IPS-18a (cell line): ENCODE data around the gene GCG.

Source experiments
- H3K27ac ChIP-seq: one replicate; pipeline ENCODE4 v1.5.1; 2013; ENCODE audit warnings: low read length
- H3K27me3 ChIP-seq: one replicate; pipeline ENCODE4 v1.6.1; 2013; ENCODE audit warnings: mild to moderate bottlenecking, low read length; ENCODE audit not compliant: control insufficient read depth, insufficient read depth
- H3K36me3 ChIP-seq: one replicate; pipeline ENCODE4 v1.6.1; 2013; ENCODE audit warnings: low read depth, low read length; ENCODE audit not compliant: control insufficient read depth
- H3K4me1 ChIP-seq: one replicate; pipeline ENCODE4 v1.6.1; 2013; ENCODE audit warnings: low read depth, low read length; ENCODE audit not compliant: control insufficient read depth
- H3K4me3 ChIP-seq: one replicate; pipeline ENCODE4 v1.5.1; 2013; ENCODE audit warnings: low read length
- H3K9ac ChIP-seq: one replicate; pipeline ENCODE4 v1.6.1; 2013; ENCODE audit warnings: mild to moderate bottlenecking, low read length, moderate library complexity
- H3K9me3 ChIP-seq: one replicate; pipeline ENCODE4 v1.6.1; 2013; ENCODE audit warnings: low read depth, low read length; ENCODE audit not compliant: control insufficient read depth

The GCG gene

GRCh38 chr2:162152147-162152546, at the start of gene GCG:
Gene GCG, minus strand, starts transcription at chr2:162152247. Its CDS starts 3,069 bp downstream, at chr2:162149178.
- no peak within 1 kb of the TSS for H3K27ac ChIP-seq
- peaks cover 3% of the 10 kb centered on the region for H3K4me1 ChIP-seq
- H3K9me3 ChIP-seq = no peaks in the 10 kb centered on the region
- no peak within 1 kb of the TSS for H3K9ac ChIP-seq
- H3K36me3 ChIP-seq = no peaks in the 10 kb centered on the region
- H3K27me3 ChIP-seq = no peaks in the 10 kb centered on the region
- H3K4me3 ChIP-seq = no peak within 1 kb of the TSS

- Histone ChIP-seq H3K4me3 (no peak overlapping the region), H3K36me3 (no peaks in the 10 kb centered on the region), H3K27me3 (no peaks in the 10 kb centered on the region), H3K27ac (no peak overlapping the region), H3K9me3 (no peaks in the 10 kb centered on the region), H3K9ac (no peak overlapping the region), H3K4me1 (no peaks in the 10 kb centered on the region)
Measured at GRCh38 chr2:162200636-162201035, 48.6 kb upstream of the GCG start.

GRCh38 chr2:162199913-162200312, 47.9 kb upstream of the GCG start:
- no peak overlapping the region for H3K4me3 ChIP-seq
- H3K9me3 ChIP-seq = no peaks in the 10 kb centered on the region
- H3K27me3 ChIP-seq = no peaks in the 10 kb centered on the region
- no peaks in the 10 kb centered on the region for H3K4me1 ChIP-seq
- H3K36me3 ChIP-seq = no peaks in the 10 kb centered on the region
- no peak overlapping the region for H3K27ac ChIP-seq
- no peak overlapping the region for H3K9ac ChIP-seq

- Histone ChIP-seq H3K27me3 (no peaks in the 10 kb centered on the region), H3K9ac (no peak overlapping the region), H3K4me1 (no peaks in the 10 kb centered on the region), H3K4me3 (no peak overlapping the region), H3K27ac (no peak overlapping the region), H3K9me3 (no peaks in the 10 kb centered on the region), H3K36me3 (no peaks in the 10 kb centered on the region)
Measured at GRCh38 chr2:162198239-162198638, 46.2 kb upstream of the GCG start.

- Histone ChIP-seq H3K4me3 (no peak overlapping the region), H3K9me3 (no peaks in the 10 kb centered on the region), H3K27me3 (no peaks in the 10 kb centered on the region), H3K4me1 (no peaks in the 10 kb centered on the region), H3K36me3 (no peaks in the 10 kb centered on the region), H3K27ac (no peak overlapping the region), H3K9ac (no peak overlapping the region)
Measured at GRCh38 chr2:162197069-162197825, 45.2 kb upstream of the GCG start.

- no peaks in the 10 kb centered on the region for H3K36me3 ChIP-seq
- no peak overlapping the region for H3K4me3 ChIP-seq
- no peaks in the 10 kb centered on the region for H3K4me1 ChIP-seq
- no peak overlapping the region for H3K9ac ChIP-seq
- no peaks in the 10 kb centered on the region for H3K27me3 ChIP-seq
- H3K27ac ChIP-seq = no peak overlapping the region
- H3K9me3 ChIP-seq = no peaks in the 10 kb centered on the region
Measured at GRCh38 chr2:162196638-162197037, 44.6 kb upstream of the GCG start.

- no peak overlapping the region for H3K4me3 ChIP-seq
- H3K9me3 ChIP-seq = no peaks in the 10 kb centered on the region
- no peaks in the 10 kb centered on the region for H3K36me3 ChIP-seq
- H3K27me3 ChIP-seq = no peaks in the 10 kb centered on the region
- no peak overlapping the region for H3K27ac ChIP-seq
- no peaks in the 10 kb centered on the region for H3K4me1 ChIP-seq
- H3K9ac ChIP-seq = no peak overlapping the region
Measured at GRCh38 chr2:162188451-162188850, 36.4 kb upstream of the GCG start.

- Histone ChIP-seq H3K4me1 (no peaks in the 10 kb centered on the region), H3K9ac (no peak overlapping the region), H3K9me3 (no peaks in the 10 kb centered on the region), H3K27ac (no peak overlapping the region), H3K4me3 (no peak overlapping the region), H3K27me3 (no peaks in the 10 kb centered on the region), H3K36me3 (no peaks in the 10 kb centered on the region)
Measured at GRCh38 chr2:162185541-162186232, 33.6 kb upstream of the GCG start.

GRCh38 chr2:162184821-162185450, 32.9 kb upstream of the GCG start:
- Histone ChIP-seq H3K27ac (no peak overlapping the region), H3K9ac (no peak overlapping the region), H3K4me1 (no peaks in the 10 kb centered on the region), H3K9me3 (no peaks in the 10 kb centered on the region), H3K4me3 (no peak overlapping the region), H3K36me3 (no peaks in the 10 kb centered on the region), H3K27me3 (no peaks in the 10 kb centered on the region)

GRCh38 chr2:162184359-162184758, 32.3 kb upstream of the GCG start:
- no peak overlapping the region for H3K27ac ChIP-seq

GRCh38 chr2:162182395-162182794, 30.3 kb upstream of the GCG start:
- H3K9ac ChIP-seq = no peak overlapping the region
- H3K9me3 ChIP-seq = no peaks in the 10 kb centered on the region
- no peaks in the 10 kb centered on the region for H3K36me3 ChIP-seq
- no peak overlapping the region for H3K4me3 ChIP-seq
- no peak overlapping the region for H3K27ac ChIP-seq
- no peaks in the 10 kb centered on the region for H3K27me3 ChIP-seq
- H3K4me1 ChIP-seq = no peaks in the 10 kb centered on the region

More at GRCh38 chr2:162184359-162184758, 32.3 kb upstream of the GCG start:
- H3K36me3 ChIP-seq = no peaks in the 10 kb centered on the region
- no peaks in the 10 kb centered on the region for H3K4me1 ChIP-seq
- no peak overlapping the region for H3K9ac ChIP-seq
- no peaks in the 10 kb centered on the region for H3K9me3 ChIP-seq
- no peaks in the 10 kb centered on the region for H3K27me3 ChIP-seq
- H3K4me3 ChIP-seq = no peak overlapping the region
